Neural progenitor cell (in vitro differentiated cells): ENCODE results near the gene SYNRG.

ENCODE experiments used
- EZH2phosphoT487 ChIP-seq: fragments of 200-600 bp; sonication (generic); IDR thresholded peaks from 2 replicates; pipeline ENCODE4 v1.6.1; 2017; ENCODE audit warnings: antibody characterized with exemption
- TF ChIP-seq, protein P1 (sequence below): fragments of 200-600 bp; sonication (generic); IDR thresholded peaks from 2 replicates; pipeline ENCODE4 v1.5.1; 2017; ENCODE audit warnings: antibody characterized with exemption, mild to moderate bottlenecking

- TF ChIP-seq, protein P1, sequence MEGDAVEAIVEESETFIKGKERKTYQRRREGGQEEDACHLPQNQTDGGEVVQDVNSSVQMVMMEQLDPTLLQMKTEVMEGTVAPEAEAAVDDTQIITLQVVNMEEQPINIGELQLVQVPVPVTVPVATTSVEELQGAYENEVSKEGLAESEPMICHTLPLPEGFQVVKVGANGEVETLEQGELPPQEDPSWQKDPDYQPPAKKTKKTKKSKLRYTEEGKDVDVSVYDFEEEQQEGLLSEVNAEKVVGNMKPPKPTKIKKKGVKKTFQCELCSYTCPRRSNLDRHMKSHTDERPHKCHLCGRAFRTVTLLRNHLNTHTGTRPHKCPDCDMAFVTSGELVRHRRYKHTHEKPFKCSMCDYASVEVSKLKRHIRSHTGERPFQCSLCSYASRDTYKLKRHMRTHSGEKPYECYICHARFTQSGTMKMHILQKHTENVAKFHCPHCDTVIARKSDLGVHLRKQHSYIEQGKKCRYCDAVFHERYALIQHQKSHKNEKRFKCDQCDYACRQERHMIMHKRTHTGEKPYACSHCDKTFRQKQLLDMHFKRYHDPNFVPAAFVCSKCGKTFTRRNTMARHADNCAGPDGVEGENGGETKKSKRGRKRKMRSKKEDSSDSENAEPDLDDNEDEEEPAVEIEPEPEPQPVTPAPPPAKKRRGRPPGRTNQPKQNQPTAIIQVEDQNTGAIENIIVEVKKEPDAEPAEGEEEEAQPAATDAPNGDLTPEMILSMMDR = no peak
- TF ChIP-seq EZH2phosphoT487 = no peak
Measured at GRCh38 chr17:37557482-37557881, 51.7 kb downstream of the SYNRG start.
